ENCODE data around the gene RCOR1.

The RCOR1 gene

DNA sequence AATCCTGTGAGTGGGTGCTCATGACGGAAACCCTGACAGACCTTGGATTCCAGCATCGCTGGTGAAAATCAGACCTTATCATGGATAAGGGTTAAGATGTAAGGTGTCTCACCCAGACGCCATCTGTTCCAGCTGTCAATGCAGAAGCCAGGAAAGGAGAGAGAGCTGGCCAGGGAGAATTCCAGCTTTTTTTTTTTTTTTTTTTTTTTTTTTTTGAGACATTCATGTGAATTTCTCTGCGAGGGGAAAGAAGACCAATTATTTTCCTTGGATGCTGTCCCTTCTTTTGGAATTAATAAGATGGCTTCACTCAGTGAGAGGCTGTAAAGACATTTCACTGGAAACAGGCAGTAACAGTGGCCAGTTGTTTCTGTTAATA, 186.6 kb downstream of the RCOR1 start:
- peak overlapping the region; percentile 67 for H3K4me3 ChIP-seq (ENCODE audit: low read depth, low read length)
- DNase-seq (ENCODE audit: low read depth, low spot score) = no peak
- TF ChIP-seq, protein P1, sequence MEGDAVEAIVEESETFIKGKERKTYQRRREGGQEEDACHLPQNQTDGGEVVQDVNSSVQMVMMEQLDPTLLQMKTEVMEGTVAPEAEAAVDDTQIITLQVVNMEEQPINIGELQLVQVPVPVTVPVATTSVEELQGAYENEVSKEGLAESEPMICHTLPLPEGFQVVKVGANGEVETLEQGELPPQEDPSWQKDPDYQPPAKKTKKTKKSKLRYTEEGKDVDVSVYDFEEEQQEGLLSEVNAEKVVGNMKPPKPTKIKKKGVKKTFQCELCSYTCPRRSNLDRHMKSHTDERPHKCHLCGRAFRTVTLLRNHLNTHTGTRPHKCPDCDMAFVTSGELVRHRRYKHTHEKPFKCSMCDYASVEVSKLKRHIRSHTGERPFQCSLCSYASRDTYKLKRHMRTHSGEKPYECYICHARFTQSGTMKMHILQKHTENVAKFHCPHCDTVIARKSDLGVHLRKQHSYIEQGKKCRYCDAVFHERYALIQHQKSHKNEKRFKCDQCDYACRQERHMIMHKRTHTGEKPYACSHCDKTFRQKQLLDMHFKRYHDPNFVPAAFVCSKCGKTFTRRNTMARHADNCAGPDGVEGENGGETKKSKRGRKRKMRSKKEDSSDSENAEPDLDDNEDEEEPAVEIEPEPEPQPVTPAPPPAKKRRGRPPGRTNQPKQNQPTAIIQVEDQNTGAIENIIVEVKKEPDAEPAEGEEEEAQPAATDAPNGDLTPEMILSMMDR (IDR thresholded peaks at IDR 0.05; ENCODE audit: insufficient read depth, low read length, missing control alignments) = no peak
- POLR2A ChIA-PET = no interaction called here
- CTCF ChIA-PET = no interaction called here

DNA sequence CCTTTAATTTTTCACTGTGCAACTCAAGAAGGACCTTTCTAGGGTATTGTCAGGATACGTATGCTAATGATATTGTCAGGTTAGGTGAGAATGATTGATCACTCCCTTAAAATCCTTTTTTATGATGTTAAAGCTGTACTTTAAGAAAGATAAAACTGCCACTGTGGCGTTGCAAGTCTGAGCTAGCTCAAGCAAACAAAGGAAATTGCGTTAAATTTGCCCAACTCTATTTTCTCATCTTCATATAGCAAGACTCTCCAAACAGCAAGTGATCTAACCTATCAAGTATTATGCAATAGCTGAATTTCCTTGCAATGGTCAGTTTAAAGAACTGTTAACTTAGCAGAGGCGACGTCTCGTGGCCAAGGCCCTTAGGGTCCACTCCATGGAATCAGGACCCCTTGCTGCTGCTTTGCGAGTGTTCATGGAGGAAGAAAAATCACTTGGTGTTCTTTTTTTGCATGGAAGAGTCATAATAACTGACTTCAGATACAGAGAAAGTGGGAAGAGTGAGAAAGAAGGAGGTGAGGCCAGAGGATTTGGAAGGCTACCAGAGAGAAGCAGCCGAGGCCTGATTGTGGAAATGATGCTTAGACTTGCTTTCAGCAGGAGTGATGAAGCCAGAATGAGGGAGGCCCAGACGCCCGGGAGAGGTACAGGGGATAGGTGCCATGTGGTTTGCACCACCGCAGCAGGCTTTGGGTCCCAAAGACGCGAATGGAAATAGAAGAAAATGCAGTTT, 187.3 kb downstream of the RCOR1 start:
- TF ChIP-seq, protein P1 (IDR thresholded peaks at IDR 0.05; ENCODE audit: insufficient read depth, low read length, missing control alignments) = no peak
- ChIA-PET POLR2A (no interaction called here), CTCF (no interaction called here)
- H3K4me3 ChIP-seq (ENCODE audit: low read depth, low read length) = no peak overlapping the region
- no peak for DNase-seq (ENCODE audit: low read depth, low spot score)

All from AG04449 (cell line).